ENCODE data around the gene LNX2.

The LNX2 gene

GRCh38 chr13:27620377-27621115 is at the start of gene LNX2:
LNX2 (minus strand) TSS chr13:27620529; CDS start chr13:27581703, 38,826 bp downstream.
- DNase-seq (ENCODE audit: low read depth in 2 of 3, low spot score in 1 of 3) = peak; percentile 93 to 96 (median 93)

- no peak for DNase-seq (ENCODE audit: low read depth in 2 of 3, low spot score in 1 of 3)
Measured at GRCh38 chr13:27667946-27668345, 47.6 kb upstream of the LNX2 start.

- DNase-seq (ENCODE audit: low read depth in 2 of 3, low spot score in 1 of 3) = no peak
Measured at GRCh38 chr13:27666951-27667350, 46.6 kb upstream of the LNX2 start.

- no peak for DNase-seq (ENCODE audit: low read depth in 2 of 3, low spot score in 1 of 3)
Measured at GRCh38 chr13:27665761-27666160, 45.4 kb upstream of the LNX2 start.

- DNase-seq (ENCODE audit: low read depth in 2 of 3, low spot score in 1 of 3) = no peak
Measured at GRCh38 chr13:27665333-27665732, 45.0 kb upstream of the LNX2 start.

- no peak for DNase-seq (ENCODE audit: low read depth in 2 of 3, low spot score in 1 of 3)
Measured at GRCh38 chr13:27663947-27664346, 43.6 kb upstream of the LNX2 start.

GRCh38 chr13:27662738-27663470 is 42.6 kb upstream of the LNX2 start:
- no peak for DNase-seq (ENCODE audit: low read depth in 2 of 3, low spot score in 1 of 3)

- no peak for DNase-seq (ENCODE audit: low read depth in 2 of 3, low spot score in 1 of 3)
Measured at GRCh38 chr13:27661017-27661416, 40.7 kb upstream of the LNX2 start.

- no peak for DNase-seq (ENCODE audit: low read depth in 2 of 3, low spot score in 1 of 3)
Measured at GRCh38 chr13:27660511-27660910, 40.2 kb upstream of the LNX2 start.

- DNase-seq (ENCODE audit: low read depth in 2 of 3, low spot score in 1 of 3) = no peak
Measured at GRCh38 chr13:27659145-27659865, 39.0 kb upstream of the LNX2 start.

- DNase-seq (ENCODE audit: low read depth in 2 of 3, low spot score in 1 of 3) = no peak
Measured at GRCh38 chr13:27658546-27658945, 38.2 kb upstream of the LNX2 start.

GRCh38 chr13:27657724-27658123 is 37.4 kb upstream of the LNX2 start:
- DNase-seq (ENCODE audit: low read depth in 2 of 3, low spot score in 1 of 3) = no peak

GRCh38 chr13:27654816-27655215 is 34.5 kb upstream of the LNX2 start:
- no peak for DNase-seq (ENCODE audit: low read depth in 2 of 3, low spot score in 1 of 3)

- no peak for DNase-seq (ENCODE audit: low read depth in 2 of 3, low spot score in 1 of 3)
Measured at GRCh38 chr13:27654059-27654458, 33.7 kb upstream of the LNX2 start.

GRCh38 chr13:27650312-27650711 is 30.0 kb upstream of the LNX2 start:
- DNase-seq (ENCODE audit: low read depth in 2 of 3, low spot score in 1 of 3) = no peak

GRCh38 chr13:27644302-27644701 is 24.0 kb upstream of the LNX2 start:
- no peak for DNase-seq (ENCODE audit: low read depth in 2 of 3, low spot score in 1 of 3)

GRCh38 chr13:27643334-27644132 is 23.2 kb upstream of the LNX2 start:
- no peak for DNase-seq (ENCODE audit: low read depth in 2 of 3, low spot score in 1 of 3)

- DNase-seq (ENCODE audit: low read depth in 2 of 3, low spot score in 1 of 3) = no peak
Measured at GRCh38 chr13:27641711-27642502, 21.6 kb upstream of the LNX2 start.

GRCh38 chr13:27639186-27639585 is 18.9 kb upstream of the LNX2 start:
- DNase-seq (ENCODE audit: low read depth in 2 of 3, low spot score in 1 of 3) = no peak

- no peak for DNase-seq (ENCODE audit: low read depth in 2 of 3, low spot score in 1 of 3)
Measured at GRCh38 chr13:27638521-27638920, 18.2 kb upstream of the LNX2 start.

All from stimulated activated CD4-positive, alpha-beta T cell treated with anti-CD3 and anti-CD28 coated beads, Interleukin-12 subunit alpha, Interleukin-12 subunit beta, amount 100 ng/mL, for 48 hours (primary cell).